Thoracic aorta (tissue), 2 donors: ENCODE measurements around the gene OR5M10. TPM values are rescaled to one million over a fixed set of nuclear protein-coding genes. Genes with fewer than 3 reads are reported as not detected.

Source experiments
- ATAC-seq: fragments of 150-250 bp; one replicate; pipeline ENCODE4 v1.8.0; 2017; ENCODE audit warnings: low read depth; ENCODE audit not compliant: insufficient number of reproducible peaks, low FRiP score
- DNase-seq: peaks from one replicate; pipeline ENCODE4 v3.0.0-alpha.2; 2020; ENCODE audit warnings: low spot score
- H3K27ac ChIP-seq, 2 donors: fragments of 200-600 bp; sonication (generic); 1 replicate in 1 of 2; 2 replicates in 1 of 2; pipeline ENCODE4 v1.5.1; 2016; ENCODE audit warnings: mild to moderate bottlenecking in 2 of 2, moderate library complexity in 2 of 2
- H3K27me3 ChIP-seq: fragments of 200-600 bp; sonication (generic); replicated peaks from 2 replicates; pipeline ENCODE4 v1.6.0; 2016; ENCODE audit warnings: mild to moderate bottlenecking; ENCODE audit not compliant: insufficient read depth
- H3K36me3 ChIP-seq: fragments of 200-600 bp; sonication (generic); one replicate; pipeline ENCODE4 v1.5.1; 2016
- H3K4me1 ChIP-seq, 2 donors: fragments of 200-600 bp; sonication (generic); 1 replicate in 1 of 2; 2 replicates in 1 of 2; pipeline versions ENCODE4 v1.5.1 to v1.6.0; 2016; ENCODE audit warnings: low read depth in 2 of 2, mild to moderate bottlenecking in 1 of 2; ENCODE audit not compliant: control insufficient read depth in 1 of 2
- H3K4me3 ChIP-seq: fragments of 200-600 bp; sonication (generic); 2 replicates; pipeline ENCODE4 v1.5.1; 2016; ENCODE audit warnings: mild to moderate bottlenecking
- H3K9me3 ChIP-seq: fragments of 200-600 bp; sonication (generic); 2 replicates; pipeline ENCODE4 v1.5.1; 2016
- CTCF ChIP-seq: fragments of 200-600 bp; sonication (generic); IDR thresholded peaks from one replicate; pipeline ENCODE4 v1.5.1; 2019; ENCODE audit warnings: antibody characterized with exemption
- total RNA-seq, 2 donors: library from RNA; depleted of rRNA; stranded (reverse); fragments of >200 nt; gene quantifications; one replicate each; pipeline versions ENCODE4 v1.1.0 to v1.2.3, GENCODE V29; 2016

The OR5M10 gene
- total RNA-seq, 2 donors from 2014 or later = not detected

GRCh38 chr11:56545531-56545930 is 32.0 kb downstream of the OR5M10 start:
- no peak overlapping the region for H3K4me3 ChIP-seq
- no peaks in the 10 kb centered on the region for H3K36me3 ChIP-seq
- DNase-seq (no peak), ATAC-seq (no peak)
- no peaks in the 10 kb centered on the region for H3K9me3 ChIP-seq
- H3K4me1 ChIP-seq = no peaks in the 10 kb centered on the region
- H3K27ac ChIP-seq = no peak overlapping the region
- H3K27me3 ChIP-seq = no peaks in the 10 kb centered on the region
- TF ChIP-seq CTCF = no peak

- Histone ChIP-seq H3K27me3 (no peaks in the 10 kb centered on the region), H3K27ac (no peak overlapping the region), H3K4me3 (no peak overlapping the region), H3K9me3 (no peaks in the 10 kb centered on the region), H3K4me1 (no peaks in the 10 kb centered on the region), H3K36me3 (no peaks in the 10 kb centered on the region)
- DNase-seq (no peak), ATAC-seq (no peak)
- TF ChIP-seq CTCF = no peak
Measured at GRCh38 chr11:56543739-56544138, 33.8 kb downstream of the OR5M10 start.

- DNase-seq = no peak
- Histone ChIP-seq H3K27me3 (no peaks in the 10 kb centered on the region), H3K4me3 (no peak within 1 kb of the TSS), H3K4me1 (no peaks in the 10 kb centered on the region), H3K36me3 (no peaks in the 10 kb centered on the region), H3K9me3 (no peaks in the 10 kb centered on the region), H3K27ac (no peak within 1 kb of the TSS)
- ATAC-seq = no peak
- TF ChIP-seq CTCF = no peak
Measured at GRCh38 chr11:56543157-56543556, 34.4 kb downstream of the OR5M10 start, which contains the start of gene OR5M11. OR5M11 (minus strand) TSS chr11:56543257; CDS start chr11:56543257, 0 bp downstream.

- no peak overlapping the region for H3K4me3 ChIP-seq
- ATAC-seq = no peak
- no peak for DNase-seq
- no peaks in the 10 kb centered on the region for H3K36me3 ChIP-seq
- H3K9me3 ChIP-seq = no peaks in the 10 kb centered on the region
- no peaks in the 10 kb centered on the region for H3K4me1 ChIP-seq
- no peak overlapping the region for H3K27ac ChIP-seq
- H3K27me3 ChIP-seq = no peaks in the 10 kb centered on the region
- TF ChIP-seq CTCF = no peak
Measured at GRCh38 chr11:56533054-56533740, 44.3 kb downstream of the OR5M10 start.

GRCh38 chr11:56531856-56532255 is 45.7 kb downstream of the OR5M10 start:
- H3K27me3 ChIP-seq = no peaks in the 10 kb centered on the region
- H3K4me3 ChIP-seq = no peak overlapping the region
- no peak for ATAC-seq
- DNase-seq = no peak
- TF ChIP-seq CTCF = no peak
- H3K27ac ChIP-seq = no peak overlapping the region
- H3K9me3 ChIP-seq = no peaks in the 10 kb centered on the region
- H3K4me1 ChIP-seq = no peaks in the 10 kb centered on the region
- no peaks in the 10 kb centered on the region for H3K36me3 ChIP-seq

Other genes with a start within 250 kb of the OR5M10 start
- not detected for gene OR8K1, start 231.7 kb downstream of the OR5M10 start, total RNA-seq
- not detected for gene OR8J1, start 223.4 kb downstream of the OR5M10 start, total RNA-seq
- gene OR8U1, start 202.1 kb downstream of the OR5M10 start, total RNA-seq = not detected
- gene OR5AL1, start 165.0 kb downstream of the OR5M10 start, total RNA-seq = not detected
- not detected for gene OR5M3, start 104.4 kb downstream of the OR5M10 start, total RNA-seq
- gene OR5M8, start 86.4 kb downstream of the OR5M10 start, total RNA-seq = not detected
- not detected for gene OR5M11, start 34.5 kb downstream of the OR5M10 start, total RNA-seq
- not detected for gene OR5M1, start 37.2 kb upstream of the OR5M10 start, total RNA-seq
- gene OR5AP2, start 64.7 kb upstream of the OR5M10 start, total RNA-seq = not detected
- gene OR5AR1, start 86.0 kb upstream of the OR5M10 start, total RNA-seq = not detected
- gene OR9G1, start 121.4 kb upstream of the OR5M10 start, total RNA-seq = not detected
- gene OR9G4, start 171.0 kb upstream of the OR5M10 start, total RNA-seq = not detected